Measurements from ENCODE around the gene DCAF8.
A peak's percentile ranks its signal among the peaks of the same experiment; 100 is the strongest.

Gene DCAF8

DNA sequence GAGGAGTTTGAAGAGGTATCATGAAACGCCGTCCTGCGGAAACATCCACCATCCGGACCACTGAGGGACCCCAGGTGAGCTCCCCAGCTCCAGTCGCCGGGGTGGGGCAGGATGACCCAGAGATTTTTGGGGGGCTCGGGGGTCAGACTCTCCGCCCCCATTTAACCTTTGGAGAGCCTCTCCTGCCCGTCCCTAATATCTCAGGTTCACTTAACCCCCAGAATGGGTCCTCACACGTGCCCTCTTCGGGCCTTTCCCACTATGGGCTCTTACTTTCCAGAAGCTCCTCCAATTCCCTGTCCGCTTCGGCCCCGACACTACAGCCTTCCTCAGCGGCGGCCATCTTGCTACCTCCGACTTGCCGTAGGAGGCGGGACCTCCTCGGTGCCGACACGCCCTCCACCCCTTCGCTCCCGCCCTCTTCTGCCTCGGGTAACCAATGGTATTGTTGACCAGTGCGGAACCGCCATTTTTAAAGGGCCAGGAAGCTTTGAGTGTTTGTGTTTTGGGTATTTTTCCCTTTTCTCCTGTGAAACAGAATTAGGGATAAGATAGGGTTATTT, 22.5 kb upstream of the DCAF8 start, which contains the start of gene PEX19:
PEX19 (minus strand) TSS at position 352 of the 563 bp plus-strand sequence; CDS start at position 343, 9 bp downstream.
- Mint-ChIP-seq H3K36me3 (ENCODE audit: low read depth) (peaks cover 36% of the 10 kb centered on the region), H3K27ac (peak within 1 kb of the TSS; percentile 81), H3K4me3 (peak within 1 kb of the TSS; percentile 93), H3K27me3 (ENCODE audit: low read depth, poor library complexity) (peaks cover 3% of the 10 kb centered on the region), H3K9me3 (no peaks in the 10 kb centered on the region), H3K4me1 (peaks cover 26% of the 10 kb centered on the region)
- TF ChIP-seq CTCF (IDR thresholded peaks at IDR 0.05): no peak
- DNase-seq: peak; percentile 95

DNA sequence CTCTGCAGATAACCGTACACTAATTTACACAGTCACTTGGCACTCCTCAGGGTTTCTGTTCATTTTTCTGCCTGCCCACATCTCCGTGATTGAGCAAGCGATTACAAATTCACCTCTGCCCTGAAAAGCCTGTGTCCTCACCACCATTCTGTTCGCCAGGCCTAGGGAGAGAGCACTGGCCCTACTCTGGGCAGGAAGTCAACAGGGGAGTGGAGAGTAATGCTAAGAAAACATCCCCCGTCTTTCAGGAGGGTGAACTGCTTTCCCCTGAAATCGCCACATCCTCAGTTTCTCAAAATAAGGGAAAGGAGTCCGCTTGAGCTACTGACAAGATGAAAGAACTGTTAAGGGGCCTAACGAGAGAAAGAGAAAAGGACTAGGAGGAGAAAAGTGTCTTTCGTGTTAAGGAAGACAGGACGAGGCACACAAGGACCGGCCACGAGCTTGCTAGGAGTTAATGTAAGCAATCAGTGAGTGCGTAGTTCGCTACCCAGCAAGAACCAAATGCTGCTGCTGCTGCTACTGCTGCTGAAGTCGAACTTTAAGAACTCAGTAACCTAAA, 22.0 kb upstream of the DCAF8 start:
- DNase-seq: no peak
- peaks cover 26% of the 10 kb centered on the region for H3K4me1 Mint-ChIP-seq
- peak overlapping the region; percentile 81 for H3K27ac Mint-ChIP-seq
- no peak for TF ChIP-seq CTCF (IDR thresholded peaks at IDR 0.05)
- peaks cover 36% of the 10 kb centered on the region for H3K36me3 Mint-ChIP-seq (ENCODE audit: low read depth)
- H3K27me3 Mint-ChIP-seq (ENCODE audit: low read depth, poor library complexity): peaks cover 3% of the 10 kb centered on the region
- peak overlapping the region; percentile 93 for H3K4me3 Mint-ChIP-seq
- no peaks in the 10 kb centered on the region for H3K9me3 Mint-ChIP-seq

- Mint-ChIP-seq H3K36me3 (ENCODE audit: low read depth) (peaks cover 36% of the 10 kb centered on the region), H3K4me3 (peak overlapping the region; percentile 24), H3K27me3 (ENCODE audit: low read depth, poor library complexity) (peaks cover 3% of the 10 kb centered on the region), H3K4me1 (peaks cover 26% of the 10 kb centered on the region), H3K9me3 (no peaks in the 10 kb centered on the region), H3K27ac (no peak overlapping the region)
- DNase-seq: no peak
- TF ChIP-seq CTCF (IDR thresholded peaks at IDR 0.05): no peak
Measured at GRCh38 chr1:160282807-160283206, 20.5 kb upstream of the DCAF8 start.

DNA sequence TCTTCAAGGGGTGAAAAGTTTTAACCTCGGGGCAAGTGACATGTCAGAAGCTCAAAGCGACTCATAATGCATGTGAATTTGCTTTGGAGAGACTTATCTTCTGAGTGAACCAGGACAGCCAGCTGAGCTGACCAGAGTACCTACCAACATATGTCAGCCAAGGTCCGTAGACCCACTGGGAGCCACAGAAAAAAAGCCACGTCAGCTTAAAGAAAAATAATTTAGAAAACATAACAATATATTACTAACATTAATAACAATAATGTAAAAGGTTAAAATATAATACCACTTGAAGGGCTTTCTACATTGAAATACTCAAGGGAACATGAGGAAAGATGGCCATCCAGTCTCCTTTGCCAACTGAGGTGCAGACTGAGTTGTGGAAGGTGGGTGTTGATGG, 15.6 kb upstream of the DCAF8 start:
- no peaks in the 10 kb centered on the region for H3K4me1 Mint-ChIP-seq
- H3K4me3 Mint-ChIP-seq: no peak overlapping the region
- no peak overlapping the region for H3K27ac Mint-ChIP-seq
- H3K36me3 Mint-ChIP-seq (ENCODE audit: low read depth): peaks cover 44% of the 10 kb centered on the region
- TF ChIP-seq CTCF (IDR thresholded peaks at IDR 0.05): no peak
- H3K9me3 Mint-ChIP-seq: no peaks in the 10 kb centered on the region
- H3K27me3 Mint-ChIP-seq (ENCODE audit: low read depth, poor library complexity): peaks cover 3% of the 10 kb centered on the region
- no peak for DNase-seq

GRCh38 chr1:160277330-160277729, 15.0 kb upstream of the DCAF8 start:
- H3K36me3 Mint-ChIP-seq (ENCODE audit: low read depth): peaks cover 38% of the 10 kb centered on the region
- no peak overlapping the region for H3K27ac Mint-ChIP-seq
- H3K4me3 Mint-ChIP-seq: no peak overlapping the region
- no peak for DNase-seq
- no peaks in the 10 kb centered on the region for H3K9me3 Mint-ChIP-seq
- H3K4me1 Mint-ChIP-seq: no peaks in the 10 kb centered on the region
- TF ChIP-seq CTCF (IDR thresholded peaks at IDR 0.05): no peak
- H3K27me3 Mint-ChIP-seq (ENCODE audit: low read depth, poor library complexity): peaks cover 3% of the 10 kb centered on the region

GRCh38 chr1:160271025-160271424, 8.7 kb upstream of the DCAF8 start:
- no peak overlapping the region for H3K4me3 Mint-ChIP-seq
- H3K4me1 Mint-ChIP-seq: no peaks in the 10 kb centered on the region
- H3K27me3 Mint-ChIP-seq (ENCODE audit: low read depth, poor library complexity): peaks cover 37% of the 10 kb centered on the region
- TF ChIP-seq CTCF (IDR thresholded peaks at IDR 0.05): no peak
- H3K27ac Mint-ChIP-seq: no peak overlapping the region
- DNase-seq: no peak
- H3K9me3 Mint-ChIP-seq: no peaks in the 10 kb centered on the region
- H3K36me3 Mint-ChIP-seq (ENCODE audit: low read depth): no peaks in the 10 kb centered on the region
